HepG2 (cell line): Measurements from ENCODE around the gene SLC4A9. TPM values are rescaled to one million over a fixed set of nuclear protein-coding genes. Genes with fewer than 3 reads are reported as not detected.

Experiments used
- ATAC-seq: fragments of 200-7000 bp; cut with Tn5 transposase; 3 replicates; pipeline ENCODE4 v1.9.1; 2020; ENCODE audit warnings: mild to moderate bottlenecking, moderate library complexity
- BruUV-seq: library from RNA; stranded (reverse); fragments of 400-500 nt; replicated peaks from 2 replicates; lab custom pipeline; 2021; lab: Mats Ljungman, UMichigan
- CTCF ChIA-PET: fragments of 300-600 bp; formaldehyde crosslinking; extraction: SDS; loops from one replicate; lab custom pipeline; 2021; ENCODE audit warnings: low total read pairs, inconsistent platforms, low intra/inter-chr PET ratio; lab: Yijun Ruan, JAX
- POLR2A ChIA-PET: fragments of 350-600 bp; sonication (Branson Sonifier 250); formaldehyde crosslinking; loops from one replicate; lab custom pipeline; 2020; ENCODE audit warnings: antibody characterized with exemption, inconsistent platforms; lab: Yijun Ruan, JAX
- DNase-seq: peaks from one replicate; pipeline ENCODE4 v3.0.0-alpha.2; 2015; ENCODE audit warnings: low spot score
- FAIRE-seq: peaks from 3 replicates; lab custom pipeline; 2011; peaks lifted over from hg19 to GRCh38; lab: Jason Lieb, UNC
- H2AFZ ChIP-seq: one replicate; pipeline ENCODE4 v1.6.1; 2011; ENCODE audit warnings: low read length, inconsistent platforms
- H3K27ac ChIP-seq: fragments of 300-600 bp; 3 replicates; pipeline ENCODE4 v1.8.0; 2011; ENCODE audit warnings: mixed run types, mild to moderate bottlenecking, mixed read lengths, low read length, inconsistent platforms; ENCODE audit not compliant: insufficient read depth; ENCODE audit errors: extremely low read length
- H3K27me3 ChIP-seq, 2 experiments: fragments of 200-600 bp in 1 of 2; 2 replicates in 1 of 2; 3 replicates in 1 of 2; pipeline versions ENCODE4 v1.6.0 to v1.8.0; 2011; ENCODE audit warnings: low read length in 2 of 2, mild to moderate bottlenecking in 2 of 2, moderate library complexity in 2 of 2, inconsistent platforms in 1 of 2; ENCODE audit not compliant: insufficient read depth in 2 of 2, control insufficient read depth in 1 of 2
- H3K36me3 ChIP-seq, 2 experiments: fragments of 200-600 bp in 1 of 2; replicated peaks in 1 of 2; 2 replicates in 1 of 2; 3 replicates in 1 of 2; pipeline versions ENCODE4 v1.5.1 to v1.8.0; 2011; ENCODE audit warnings: low read length in 2 of 2, inconsistent platforms in 1 of 2; ENCODE audit not compliant: insufficient read depth in 2 of 2, control insufficient read depth in 1 of 2
- H3K4me1 ChIP-seq: 2 replicates; pipeline ENCODE4 v1.5.1; 2012; ENCODE audit warnings: low read length, inconsistent platforms; ENCODE audit not compliant: insufficient read depth
- H3K4me2 ChIP-seq: 2 replicates; pipeline ENCODE4 v1.6.0; 2011; ENCODE audit warnings: low read depth, low read length, inconsistent platforms
- H3K4me3 ChIP-seq, 3 experiments: fragments of 200-600 bp in 1 of 3; sonication (generic), shearing (Covaris generic) in 1 of 3; replicated peaks in 1 of 3; 2 replicates each; pipeline ENCODE4 v1.5.1; 2011 to 2016; ENCODE audit warnings: low read length in 3 of 3, inconsistent platforms in 2 of 3, low read depth in 2 of 3, mild to moderate bottlenecking in 2 of 3, control low read depth in 1 of 3, mixed read lengths in 1 of 3; ENCODE audit not compliant: insufficient read depth in 1 of 3
- H3K79me2 ChIP-seq: one replicate; pipeline ENCODE4 v1.6.1; 2011; ENCODE audit warnings: low read length, inconsistent platforms; ENCODE audit not compliant: insufficient read depth
- H3K9ac ChIP-seq: 2 replicates; pipeline ENCODE4 v1.6.0; 2011; ENCODE audit warnings: mild to moderate bottlenecking, low read depth, low read length, inconsistent platforms; ENCODE audit not compliant: insufficient read depth
- H3K9me3 ChIP-seq: 2 replicates; pipeline ENCODE4 v1.5.1; 2012; ENCODE audit warnings: mild to moderate bottlenecking, low read length
- H4K20me1 ChIP-seq: 2 replicates; pipeline ENCODE4 v1.6.0; 2011; ENCODE audit warnings: inconsistent platforms, mild to moderate bottlenecking, low read length, moderate library complexity; ENCODE audit not compliant: insufficient read depth
- CERS6 ChIP-seq: sonication (generic); formaldehyde crosslinking; IDR thresholded peaks from 2 replicates; pipeline ENCODE4 v1.5.0; 2020; ENCODE audit warnings: missing genetic modification reagents
- GTF3A ChIP-seq: sonication (generic); formaldehyde crosslinking; conservative IDR thresholded peaks from 2 replicates; pipeline ENCODE4 v1.4.0; 2020; ENCODE audit warnings: mild to moderate bottlenecking, missing genetic modification reagents
- PLRG1 ChIP-seq: fragments of 450-650 bp; conservative IDR thresholded peaks from 2 replicates; pipeline ENCODE4 v1.6.1; 2016
- ZMAT3 ChIP-seq: sonication (generic); formaldehyde crosslinking; conservative IDR thresholded peaks from 2 replicates; pipeline ENCODE4 v1.7.0; 2021; ENCODE audit warnings: missing genetic modification reagents
- ZNF121 ChIP-seq: sonication (generic); formaldehyde crosslinking; IDR thresholded peaks from 2 replicates; pipeline ENCODE4 v1.5.0; 2020; ENCODE audit warnings: mild to moderate bottlenecking, missing genetic modification reagents
- ZNF460 ChIP-seq: sonication (generic); formaldehyde crosslinking; IDR thresholded peaks from 2 replicates; pipeline ENCODE4 v1.5.1; 2020; ENCODE audit warnings: missing genetic modification reagents, mild to moderate bottlenecking, borderline replicate concordance
- ZNF770 ChIP-seq: sonication (generic); formaldehyde crosslinking; IDR thresholded peaks from 2 replicates; pipeline ENCODE4 v1.5.0; 2020; ENCODE audit warnings: mild to moderate bottlenecking, missing genetic modification reagents
- WGBS: methylation state at CpG from one replicate; pipeline ENCODE4 v1.1.6; 2017; ENCODE audit warnings: low lambda C conversion rate; 5-methylcytosine and 5-hydroxymethylcytosine counted together
- in situ Hi-C: cut with HindIII; loops from 2 replicates; pipeline ENCODE4 v1.10.0; 2017; ENCODE audit warnings: low pct_unique_long_range_greater_than_20kb; ENCODE audit not compliant: extremely low pct_ligation_motif_present
- intact Hi-C: fragments of 100-400 bp; cut with micrococcal nuclease; formaldehyde crosslinking; loops from one replicate; pipeline ENCODE4 v1.10.0; 2022; ENCODE audit not compliant: unreplicated experiment
- polyA plus RNA-seq, 8 experiments: library from polyadenylated mRNA; depleted of rRNA in 3 of 8; stranded (reverse) in 7 of 8; unstranded in 1 of 8; fragments of >200 nt; fragmentation: Illumina TruSeq in 4 of 8; extraction: Trizol in 4 of 8; gene quantifications; 2 replicates each; pipeline versions ENCODE4 v1.2.1 to v1.2.3, GENCODE V29; 2011 to 2016; ENCODE audit warnings: low read depth in 4 of 8, missing spikeins in 1 of 8, mixed read lengths in 1 of 8; ENCODE audit not compliant: insufficient read depth in 1 of 8
- total RNA-seq, 5 experiments: library from RNA; depleted of rRNA; stranded (reverse); fragments of >200 nt; fragmentation: Illumina TruSeq; extraction: Trizol; gene quantifications; 2 replicates each; pipeline ENCODE4 v1.2.3, GENCODE V29; 2016; ENCODE audit warnings: low read depth in 1 of 5

SLC4A9 gene
- total and polyA plus RNA-seq, 2 of the 13 experiments (the other 11 are each of a cell fraction or from before 2014, with no cell fraction given) = not detected

- no peak overlapping the region for H3K4me3 ChIP-seq
- no peak for FAIRE-seq
- no peaks in the 10 kb centered on the region for H3K36me3 ChIP-seq
- CTCF ChIA-PET = no interaction called here
- no peak for DNase-seq
- H4K20me1 ChIP-seq = no peaks in the 10 kb centered on the region
- WGBS = 74% methylated on average over 2 of the region's 2 CpGs
- no peak for TF ChIP-seq CERS6 (CRISPR knock-in tag)
- TF ChIP-seq GTF3A (CRISPR knock-in tag) = no peak
- TF ChIP-seq PLRG1 = no peak
- in situ Hi-C loops (no loop called here), intact Hi-C loops (no loop called here)
- H3K79me2 ChIP-seq = no peaks in the 10 kb centered on the region
- H3K4me1 ChIP-seq = no peaks in the 10 kb centered on the region
- H3K27ac ChIP-seq = no peak overlapping the region
- H2AFZ ChIP-seq = no peak overlapping the region
- no TSS peak for BruUV-seq
- no peak overlapping the region for H3K9ac ChIP-seq
- no peaks in the 10 kb centered on the region for H3K27me3 ChIP-seq
- ATAC-seq = no peak
- POLR2A ChIA-PET = no interaction called here
- H3K4me2 ChIP-seq = no peak overlapping the region
- H3K9me3 ChIP-seq = no peaks in the 10 kb centered on the region
Measured at GRCh38 chr5:140383300-140383699, 23.3 kb downstream of the SLC4A9 start.

- Histone ChIP-seq H3K4me3 (no peak overlapping the region), H3K4me1 (no peaks in the 10 kb centered on the region), H3K27ac (no peak overlapping the region), H3K27me3 (no peaks in the 10 kb centered on the region), H3K4me2 (no peak overlapping the region), H4K20me1 (no peaks in the 10 kb centered on the region), H2AFZ (no peak overlapping the region), H3K36me3 (no peaks in the 10 kb centered on the region), H3K9me3 (no peaks in the 10 kb centered on the region), H3K9ac (no peak overlapping the region), H3K79me2 (no peaks in the 10 kb centered on the region)
- DNase-seq (no peak), ATAC-seq (peak; percentile 61; the same call in 2 of the 3 replicates), FAIRE-seq (no peak)
- ChIA-PET CTCF (no interaction called here), POLR2A (interaction anchor here (0.7 to 1.0 kb wide), 2 partner anchors 13 to 15 kb away, joined by 3 read pairs; no protein-coding TSS in a partner anchor)
- peak; percentile 84 for TF ChIP-seq ZNF121 (CRISPR knock-in tag)
- peak; percentile 65; the same call in 1 of the 2 replicates for TF ChIP-seq ZNF460 (CRISPR knock-in tag)
- TF ChIP-seq ZMAT3 (CRISPR knock-in tag) = no peak
- TF ChIP-seq ZNF770 (CRISPR knock-in tag) = peak; percentile 65
- in situ Hi-C loops = no loop called here
- 55% methylated on average over 2 of the region's 2 CpGs for WGBS
- BruUV-seq = no TSS peak
- intact Hi-C loops = no loop called here
Measured at GRCh38 chr5:140388052-140388451, 28.1 kb downstream of the SLC4A9 start.
